GM12892 (cell line): ENCODE measurements around the gene PCGF3.

Source experiments
- POLR2A ChIP-seq: IDR thresholded peaks from 2 replicates; pipeline ENCODE4 v1.6.1; 2011; ENCODE audit warnings: low read depth, low read length, control low read depth
- POLR2AphosphoS5 ChIP-seq: IDR thresholded peaks from 2 replicates; pipeline ENCODE4 v1.6.1; 2011; ENCODE audit warnings: low read depth, low read length, control low read depth

GRCh38 chr4:712916-713632, 7.4 kb downstream of the PCGF3 start:
- TF ChIP-seq POLR2A (no peak), POLR2AphosphoS5 (no peak)
